ENCODE data around the gene RSKR. TPM values are rescaled to one million over a fixed set of nuclear protein-coding genes. Genes with fewer than 3 reads are reported as not detected.

The RSKR gene
- total and polyA plus RNA-seq, 9 of the 15 experiments (the other 6 are each of a cell fraction or from before 2014, with no cell fraction given) = 1.4 to 42.3 (median 16.2) TPM

DNA sequence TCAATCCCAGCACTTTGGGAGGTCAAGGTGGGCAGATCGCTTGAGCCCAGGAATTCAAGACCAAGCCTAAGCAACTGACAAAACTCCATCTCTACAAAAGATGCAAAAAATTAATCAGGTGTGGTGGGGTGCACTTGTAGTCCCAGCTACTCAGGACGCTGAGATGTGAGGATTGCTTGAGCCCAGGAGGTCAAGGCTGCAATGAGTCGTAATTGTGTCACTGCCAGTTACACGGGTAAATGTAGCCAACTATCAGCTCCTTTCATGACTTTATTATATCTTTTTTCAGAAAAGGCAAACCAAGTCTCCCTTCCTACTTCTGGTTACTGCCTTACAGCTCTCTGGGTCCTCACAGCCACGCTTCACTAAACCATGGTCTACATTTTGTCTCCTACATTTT, 43.8 kb upstream of the RSKR start (continued):
- TF ChIP-seq ZMIZ1 (IDR thresholded peaks at IDR 0.05; ENCODE audit: low read depth in 2 of 2, low read length in 2 of 2) (no peak), MEF2A (IDR thresholded peaks at IDR 0.05; ENCODE audit: control insufficient read depth, low read depth, low read length) (no peak), BHLHE40 (IDR thresholded peaks at IDR 0.05; ENCODE audit: low read length) (no peak), SAFB (IDR thresholded peaks at IDR 0.05; ENCODE audit: borderline replicate concordance, low read depth, low read length) (no peak), RBM34 (IDR thresholded peaks at IDR 0.05; ENCODE audit: borderline replicate concordance, insufficient read depth, low read length) (no peak), SMAD3 (CRISPR knock-in tag; conservative IDR thresholded peaks at IDR 0.05) (no peak), DNMT1 (IDR thresholded peaks at IDR 0.05) (no peak)

DNA sequence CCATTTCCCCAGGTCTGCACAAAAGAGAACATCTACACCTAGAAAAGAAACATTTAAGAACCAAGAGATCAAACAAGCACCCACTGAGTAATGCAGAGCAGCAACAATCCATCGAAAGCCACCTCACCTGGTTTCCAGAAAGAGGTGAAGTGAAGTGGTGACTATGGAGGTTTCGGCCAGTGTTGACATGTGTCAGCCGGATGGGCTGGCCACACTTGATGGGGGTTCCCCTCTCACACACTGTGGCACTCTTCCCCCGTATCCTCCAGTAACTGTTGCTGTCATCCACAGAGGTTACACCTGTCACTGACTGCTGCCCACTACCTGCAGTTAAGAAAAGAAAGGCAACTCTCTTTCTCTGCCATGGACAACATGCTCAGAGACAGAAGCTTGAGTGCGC, 41.2 kb upstream of the RSKR start:
- no TSS peak for BruUV-seq (replicated peaks)
- Histone ChIP-seq H3K36me3 (ENCODE audit: control insufficient read depth, insufficient read depth, low read length) (peaks cover 69% of the 10 kb centered on the region; the same call in 2 of the 3 replicates), H3K9ac (ENCODE audit: insufficient read depth in 1 of 2, low read depth in 2 of 2, low read length in 2 of 2) (peak overlapping the region in 1 of 2 experiments; percentile 43; a peak in 1 of 4 replicates), H3K4me1 (replicated peaks in 1 of 2; ENCODE audit: control insufficient read depth in 2 of 2, insufficient read depth in 2 of 2, low read length in 2 of 2) (peaks cover 0 to 2% of the 10 kb centered on the region in 2 experiments; a peak in 2 of 5 replicates), H4K20me1 (replicated peaks; ENCODE audit: control insufficient read depth, insufficient read depth, low read length) (no peaks in the 10 kb centered on the region), H3K4me3 (no peak overlapping the region), H3K9me1 (ENCODE audit: control insufficient read depth, insufficient read depth, low read length) (no peaks in the 10 kb centered on the region), H3K79me2 (ENCODE audit: control insufficient read depth, insufficient read depth, low read length) (peaks cover 20% of the 10 kb centered on the region), H3K27ac (ENCODE audit: extremely low read depth, low read depth, low read length) (no peak overlapping the region), H3K27me3 (ENCODE audit: control insufficient read depth in 2 of 2, insufficient read depth in 2 of 2, low read length in 2 of 2) (no peaks in the 10 kb centered on the region), H3K9me3 (replicated peaks; ENCODE audit: control insufficient read depth, insufficient read depth, low read depth, low read length) (no peaks in the 10 kb centered on the region), H2AFZ (ENCODE audit: low read depth, low read length) (no peak overlapping the region), H3K4me2 (ENCODE audit: insufficient read depth, low read length) (no peak overlapping the region)
- DNase-seq (ENCODE audit: extremely low read depth in 1 of 4, low spot score in 3 of 4) = no peak
- intact Hi-C loops (cut with micrococcal nuclease) = no loop called here
- WGBS (ENCODE audit: insufficient coverage, low coverage, missing lambda C conversion rate) = 99% methylated on average over 5 of the region's 5 CpGs
- POLR2A ChIA-PET = interaction anchor here (0.8 to 1.2 kb wide), 2 partner anchors 9 to 11 kb away, joined by 3 to 6 read pairs; no protein-coding TSS in a partner anchor
- ATAC-seq = peak; percentile 47
- in situ Hi-C loops (cut with MboI) = no loop called here
- FAIRE-seq = no peak
- CTCF ChIA-PET (ENCODE audit: low intra/inter-chr PET ratio) = no interaction called here
- no peak for TF ChIP-seq HINFP (tag; conservative IDR thresholded peaks at IDR 0.05; ENCODE audit: low read depth)
- TF ChIP-seq ZBTB17 (CRISPR knock-in tag; IDR thresholded peaks at IDR 0.05) = no peak
- no peak for TF ChIP-seq SAFB2 (IDR thresholded peaks at IDR 0.05; ENCODE audit: borderline replicate concordance, low read depth, low read length, severe bottlenecking)
- no peak for TF ChIP-seq ELK3 (CRISPR knock-in tag; IDR thresholded peaks at IDR 0.05)
- TF ChIP-seq ZNF583 (CRISPR knock-in tag; IDR thresholded peaks at IDR 0.05) = no peak
- TF ChIP-seq CHD4 (IDR thresholded peaks at IDR 0.05; ENCODE audit: insufficient read depth, insufficient replicate concordance, low read depth, low read length, poor library complexity, severe bottlenecking) = no peak
- no peak for TF ChIP-seq CXXC5 (CRISPR knock-in tag; IDR thresholded peaks at IDR 0.05)
- TF ChIP-seq GTF2B (IDR thresholded peaks at IDR 0.05; ENCODE audit: extremely low read depth, insufficient read length) = no peak

Data from K562 (cell line).